Measurements from ENCODE around the gene GJA3.

GJA3 gene

DNA sequence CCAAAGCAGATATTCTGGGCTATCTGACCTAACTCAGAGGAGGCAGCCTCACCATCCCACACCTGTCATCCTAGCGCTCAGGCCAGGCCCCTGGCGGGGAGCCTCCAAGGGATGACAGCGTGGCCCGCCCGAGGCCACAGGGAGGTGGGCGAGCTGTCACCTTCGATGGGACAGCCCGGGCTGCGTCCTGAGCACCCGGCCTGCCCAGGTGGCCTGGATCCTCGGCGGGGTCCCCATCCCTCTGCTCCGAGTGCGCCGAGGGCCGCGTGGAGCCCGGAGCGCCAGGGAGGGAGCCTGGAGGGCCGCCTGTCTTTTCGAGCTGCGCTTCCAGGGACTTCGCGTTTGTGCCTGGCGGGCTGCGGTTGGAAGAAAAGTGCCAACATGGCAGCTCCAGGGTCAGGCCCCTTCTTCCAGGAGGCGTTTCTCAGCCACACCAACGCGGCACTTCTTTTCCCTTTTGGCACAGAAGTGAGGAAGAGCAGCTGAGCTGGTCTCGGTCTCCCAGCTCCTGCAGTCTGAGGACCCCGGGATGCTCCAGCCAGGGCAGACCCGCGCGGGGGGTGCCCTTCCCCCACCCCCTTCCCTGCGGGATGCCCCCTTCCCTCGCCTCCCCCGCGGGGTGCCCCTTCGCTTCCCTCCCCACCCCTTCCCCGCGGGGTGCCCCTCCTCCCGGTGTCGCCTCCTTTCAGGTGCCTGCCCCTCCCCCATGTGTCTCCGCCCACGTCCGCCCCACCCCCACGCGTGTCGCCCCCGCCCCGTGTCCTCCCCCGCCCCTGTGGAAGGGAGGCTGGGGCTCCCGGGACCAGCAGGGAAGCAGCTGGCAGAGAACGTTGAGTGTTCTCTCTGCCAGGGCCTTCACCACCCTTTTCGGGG is 42.3 kb downstream of the GJA3 start:
- TF ChIP-seq, protein P1, sequence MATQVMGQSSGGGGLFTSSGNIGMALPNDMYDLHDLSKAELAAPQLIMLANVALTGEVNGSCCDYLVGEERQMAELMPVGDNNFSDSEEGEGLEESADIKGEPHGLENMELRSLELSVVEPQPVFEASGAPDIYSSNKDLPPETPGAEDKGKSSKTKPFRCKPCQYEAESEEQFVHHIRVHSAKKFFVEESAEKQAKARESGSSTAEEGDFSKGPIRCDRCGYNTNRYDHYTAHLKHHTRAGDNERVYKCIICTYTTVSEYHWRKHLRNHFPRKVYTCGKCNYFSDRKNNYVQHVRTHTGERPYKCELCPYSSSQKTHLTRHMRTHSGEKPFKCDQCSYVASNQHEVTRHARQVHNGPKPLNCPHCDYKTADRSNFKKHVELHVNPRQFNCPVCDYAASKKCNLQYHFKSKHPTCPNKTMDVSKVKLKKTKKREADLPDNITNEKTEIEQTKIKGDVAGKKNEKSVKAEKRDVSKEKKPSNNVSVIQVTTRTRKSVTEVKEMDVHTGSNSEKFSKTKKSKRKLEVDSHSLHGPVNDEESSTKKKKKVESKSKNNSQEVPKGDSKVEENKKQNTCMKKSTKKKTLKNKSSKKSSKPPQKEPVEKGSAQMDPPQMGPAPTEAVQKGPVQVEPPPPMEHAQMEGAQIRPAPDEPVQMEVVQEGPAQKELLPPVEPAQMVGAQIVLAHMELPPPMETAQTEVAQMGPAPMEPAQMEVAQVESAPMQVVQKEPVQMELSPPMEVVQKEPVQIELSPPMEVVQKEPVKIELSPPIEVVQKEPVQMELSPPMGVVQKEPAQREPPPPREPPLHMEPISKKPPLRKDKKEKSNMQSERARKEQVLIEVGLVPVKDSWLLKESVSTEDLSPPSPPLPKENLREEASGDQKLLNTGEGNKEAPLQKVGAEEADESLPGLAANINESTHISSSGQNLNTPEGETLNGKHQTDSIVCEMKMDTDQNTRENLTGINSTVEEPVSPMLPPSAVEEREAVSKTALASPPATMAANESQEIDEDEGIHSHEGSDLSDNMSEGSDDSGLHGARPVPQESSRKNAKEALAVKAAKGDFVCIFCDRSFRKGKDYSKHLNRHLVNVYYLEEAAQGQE (IDR thresholded peaks at IDR 0.05; ENCODE audit: insufficient read depth in 1 of 2, low read depth in 2 of 2, low read length in 2 of 2), result no peak
- TF ChIP-seq TAF1 (IDR thresholded peaks at IDR 0.05; ENCODE audit: borderline replicate concordance, insufficient read depth, low read length) (no peak), POLR2AphosphoS5 (IDR thresholded peaks at IDR 0.05; ENCODE audit: low read depth, low read length) (no peak), FOXP2 (optimal IDR thresholded peaks at IDR 0.05; ENCODE audit: borderline replicate concordance, extremely low read depth, extremely low read length, insufficient read depth) (no peak), SIN3A (IDR thresholded peaks at IDR 0.05; ENCODE audit: borderline replicate concordance, insufficient read depth, low read length) (no peak)

- TF ChIP-seq, protein P1 (IDR thresholded peaks at IDR 0.05; ENCODE audit: insufficient read depth in 1 of 2, low read depth in 2 of 2, low read length in 2 of 2), result no peak
- TF ChIP-seq TAF1 (IDR thresholded peaks at IDR 0.05; ENCODE audit: borderline replicate concordance, insufficient read depth, low read length), result no peak
- no peak for TF ChIP-seq FOXP2 (optimal IDR thresholded peaks at IDR 0.05; ENCODE audit: borderline replicate concordance, extremely low read depth, extremely low read length, insufficient read depth)
- no peak for TF ChIP-seq POLR2AphosphoS5 (IDR thresholded peaks at IDR 0.05; ENCODE audit: low read depth, low read length)
- no peak for TF ChIP-seq SIN3A (IDR thresholded peaks at IDR 0.05; ENCODE audit: borderline replicate concordance, insufficient read depth, low read length)
These were observed 44.6 kb downstream of the GJA3 start for GRCh38 chr13:20116213-20116612.

DNA sequence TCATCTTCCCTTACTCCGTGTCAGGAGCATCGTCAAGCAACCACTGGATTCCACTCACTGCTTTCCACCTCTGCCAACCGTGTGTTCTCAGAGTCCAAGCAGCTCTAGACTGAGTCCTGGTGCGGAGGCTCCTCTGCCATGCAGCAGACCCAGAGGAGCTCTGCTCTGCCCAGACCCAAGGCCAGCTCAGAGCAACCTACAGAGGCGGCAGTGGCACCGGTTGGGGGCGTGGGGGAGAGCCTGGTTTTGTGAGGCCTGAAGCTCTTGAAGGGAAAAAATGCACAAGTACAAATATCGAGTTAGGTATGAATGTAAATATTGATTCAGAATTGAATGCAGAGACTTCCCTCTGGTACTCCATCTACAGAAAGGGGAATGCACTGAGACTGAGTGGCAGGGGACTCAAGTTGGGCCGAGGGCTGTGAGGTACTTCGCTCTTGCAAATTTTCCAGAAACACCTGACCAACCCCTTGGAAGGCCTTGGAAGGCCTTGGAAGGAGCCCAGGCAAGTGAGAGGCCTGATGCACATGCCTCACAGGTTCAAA is 46.7 kb downstream of the GJA3 start:
- no peak for TF ChIP-seq FOXP2 (optimal IDR thresholded peaks at IDR 0.05; ENCODE audit: borderline replicate concordance, extremely low read depth, extremely low read length, insufficient read depth)
- TF ChIP-seq POLR2AphosphoS5 (IDR thresholded peaks at IDR 0.05; ENCODE audit: low read depth, low read length), result no peak

GRCh38 chr13:20109037-20109436 is 51.8 kb downstream of the GJA3 start:
- TF ChIP-seq, protein P1 (IDR thresholded peaks at IDR 0.05; ENCODE audit: insufficient read depth in 1 of 2, low read depth in 2 of 2, low read length in 2 of 2), result no peak
- no peak for TF ChIP-seq TAF1 (IDR thresholded peaks at IDR 0.05; ENCODE audit: borderline replicate concordance, insufficient read depth, low read length)
- no peak for TF ChIP-seq POLR2AphosphoS5 (IDR thresholded peaks at IDR 0.05; ENCODE audit: low read depth, low read length)

GRCh38 chr13:20106742-20107141 is 54.1 kb downstream of the GJA3 start:
- TF ChIP-seq, protein P1 (IDR thresholded peaks at IDR 0.05; ENCODE audit: insufficient read depth in 1 of 2, low read depth in 2 of 2, low read length in 2 of 2), result no peak
- TF ChIP-seq TAF1 (IDR thresholded peaks at IDR 0.05; ENCODE audit: borderline replicate concordance, insufficient read depth, low read length), result no peak
- TF ChIP-seq SIN3A (IDR thresholded peaks at IDR 0.05; ENCODE audit: borderline replicate concordance, insufficient read depth, low read length), result no peak
- no peak for TF ChIP-seq POLR2AphosphoS5 (IDR thresholded peaks at IDR 0.05; ENCODE audit: low read depth, low read length)
- no peak for TF ChIP-seq FOXP2 (optimal IDR thresholded peaks at IDR 0.05; ENCODE audit: borderline replicate concordance, extremely low read depth, extremely low read length, insufficient read depth)
